Measurements from ENCODE around the gene OSTF1. TPM values are rescaled to one million over a fixed set of nuclear protein-coding genes. Genes with fewer than 3 reads are reported as not detected.

Gene OSTF1
- total and polyA plus RNA-seq, 10 of the 15 experiments (the other 5 are each of a cell fraction or from before 2014, with no cell fraction given), result 36.2 to 82.4 (median 46.9) TPM

DNA sequence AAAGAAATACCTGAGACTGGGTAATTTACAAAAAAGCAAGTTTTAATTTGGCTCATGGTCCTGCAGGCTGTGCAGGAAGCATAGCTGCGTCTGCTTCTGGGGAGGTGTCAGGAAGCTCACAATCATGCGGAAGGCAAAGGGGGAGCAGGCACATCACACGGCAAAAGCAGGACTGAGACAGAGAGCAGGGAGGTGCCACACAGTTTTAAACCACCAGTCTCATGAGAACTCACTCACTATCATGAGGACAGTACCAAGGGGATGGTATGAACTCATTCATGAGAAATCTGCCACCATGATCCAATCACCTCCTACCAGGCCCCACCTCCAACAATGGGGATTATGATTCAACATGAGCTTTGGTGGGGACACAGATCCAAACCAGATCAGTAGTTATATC, 96.2 kb downstream of the OSTF1 start:
- in situ Hi-C loops (cut with MboI), result no loop called here
- no peaks in the 10 kb centered on the region for H4K20me1 ChIP-seq (ENCODE audit: control insufficient read depth, insufficient read depth)
- BruUV-seq (replicated peaks), result no TSS peak
- ChIA-PET RAD21 (ENCODE audit: unreplicated experiment) (interaction anchor here (1.5 kb wide), 1 partner anchor 92 kb away, joined by 4 read pairs; no protein-coding TSS in a partner anchor), POLR2A (no interaction called here), SMC1A (ENCODE audit: uncharacterized antibody, unreplicated experiment) (no interaction called here), CTCF (interaction anchor here (0.6 to 1.9 kb wide), 9 partner anchors 16 to 411 kb away, joined by 3 to 12 read pairs (median 4); no protein-coding TSS in a partner anchor)
- no peaks in the 10 kb centered on the region for H3K4me1 ChIP-seq (ENCODE audit: control insufficient read depth, insufficient read depth, low read length)
- no peaks in the 10 kb centered on the region for H3K9me3 ChIP-seq (replicated peaks; ENCODE audit: control insufficient read depth, insufficient read depth, low read length)
- H3K27me3 ChIP-seq (replicated peaks in 1 of 2; ENCODE audit: control insufficient read depth in 2 of 2, insufficient read depth in 2 of 2, low read length in 1 of 2), result no peaks in the 10 kb centered on the region
- H3K9ac ChIP-seq (ENCODE audit: control insufficient read depth, insufficient read depth, low read length), result no peak overlapping the region
- H3K79me2 ChIP-seq (ENCODE audit: control insufficient read depth, insufficient read depth, low read length), result no peaks in the 10 kb centered on the region
- intact Hi-C loops (cut with micrococcal nuclease; ENCODE audit: unreplicated experiment), result loop anchor here (2.0 kb wide), 1 partner anchor 410 kb away; no protein-coding TSS in a partner anchor
- H3K36me3 ChIP-seq (ENCODE audit: control insufficient read depth in 2 of 2, insufficient read depth in 2 of 2, low read length in 1 of 2), result no peaks in the 10 kb centered on the region
- TF ChIP-seq, protein P1, sequence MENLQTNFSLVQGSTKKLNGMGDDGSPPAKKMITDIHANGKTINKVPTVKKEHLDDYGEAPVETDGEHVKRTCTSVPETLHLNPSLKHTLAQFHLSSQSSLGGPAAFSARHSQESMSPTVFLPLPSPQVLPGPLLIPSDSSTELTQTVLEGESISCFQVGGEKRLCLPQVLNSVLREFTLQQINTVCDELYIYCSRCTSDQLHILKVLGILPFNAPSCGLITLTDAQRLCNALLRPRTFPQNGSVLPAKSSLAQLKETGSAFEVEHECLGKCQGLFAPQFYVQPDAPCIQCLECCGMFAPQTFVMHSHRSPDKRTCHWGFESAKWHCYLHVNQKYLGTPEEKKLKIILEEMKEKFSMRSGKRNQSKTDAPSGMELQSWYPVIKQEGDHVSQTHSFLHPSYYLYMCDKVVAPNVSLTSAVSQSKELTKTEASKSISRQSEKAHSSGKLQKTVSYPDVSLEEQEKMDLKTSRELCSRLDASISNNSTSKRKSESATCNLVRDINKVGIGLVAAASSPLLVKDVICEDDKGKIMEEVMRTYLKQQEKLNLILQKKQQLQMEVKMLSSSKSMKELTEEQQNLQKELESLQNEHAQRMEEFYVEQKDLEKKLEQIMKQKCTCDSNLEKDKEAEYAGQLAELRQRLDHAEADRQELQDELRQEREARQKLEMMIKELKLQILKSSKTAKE (IDR thresholded peaks at IDR 0.05; ENCODE audit: low read depth, poor library complexity, severe bottlenecking), result no peak
- TF ChIP-seq, protein P2, sequence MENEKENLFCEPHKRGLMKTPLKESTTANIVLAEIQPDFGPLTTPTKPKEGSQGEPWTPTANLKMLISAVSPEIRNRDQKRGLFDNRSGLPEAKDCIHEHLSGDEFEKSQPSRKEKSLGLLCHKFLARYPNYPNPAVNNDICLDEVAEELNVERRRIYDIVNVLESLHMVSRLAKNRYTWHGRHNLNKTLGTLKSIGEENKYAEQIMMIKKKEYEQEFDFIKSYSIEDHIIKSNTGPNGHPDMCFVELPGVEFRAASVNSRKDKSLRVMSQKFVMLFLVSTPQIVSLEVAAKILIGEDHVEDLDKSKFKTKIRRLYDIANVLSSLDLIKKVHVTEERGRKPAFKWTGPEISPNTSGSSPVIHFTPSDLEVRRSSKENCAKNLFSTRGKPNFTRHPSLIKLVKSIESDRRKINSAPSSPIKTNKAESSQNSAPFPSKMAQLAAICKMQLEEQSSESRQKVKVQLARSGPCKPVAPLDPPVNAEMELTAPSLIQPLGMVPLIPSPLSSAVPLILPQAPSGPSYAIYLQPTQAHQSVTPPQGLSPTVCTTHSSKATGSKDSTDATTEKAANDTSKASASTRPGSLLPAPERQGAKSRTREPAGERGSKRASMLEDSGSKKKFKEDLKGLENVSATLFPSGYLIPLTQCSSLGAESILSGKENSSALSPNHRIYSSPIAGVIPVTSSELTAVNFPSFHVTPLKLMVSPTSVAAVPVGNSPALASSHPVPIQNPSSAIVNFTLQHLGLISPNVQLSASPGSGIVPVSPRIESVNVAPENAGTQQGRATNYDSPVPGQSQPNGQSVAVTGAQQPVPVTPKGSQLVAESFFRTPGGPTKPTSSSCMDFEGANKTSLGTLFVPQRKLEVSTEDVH (IDR thresholded peaks at IDR 0.05; ENCODE audit: low read depth, partially characterized antibody), result no peak
- TF ChIP-seq SMAD1 (IDR thresholded peaks at IDR 0.05; ENCODE audit: low read depth, partially characterized antibody) (no peak), BMI1 (IDR thresholded peaks at IDR 0.05; ENCODE audit: borderline replicate concordance) (no peak), CHD4 (IDR thresholded peaks at IDR 0.05) (no peak), CREB1 (IDR thresholded peaks at IDR 0.05; ENCODE audit: low read depth) (no peak), TCF7 (IDR thresholded peaks at IDR 0.05; ENCODE audit: borderline replicate concordance) (no peak)
- TF ChIP-seq, protein P3, sequence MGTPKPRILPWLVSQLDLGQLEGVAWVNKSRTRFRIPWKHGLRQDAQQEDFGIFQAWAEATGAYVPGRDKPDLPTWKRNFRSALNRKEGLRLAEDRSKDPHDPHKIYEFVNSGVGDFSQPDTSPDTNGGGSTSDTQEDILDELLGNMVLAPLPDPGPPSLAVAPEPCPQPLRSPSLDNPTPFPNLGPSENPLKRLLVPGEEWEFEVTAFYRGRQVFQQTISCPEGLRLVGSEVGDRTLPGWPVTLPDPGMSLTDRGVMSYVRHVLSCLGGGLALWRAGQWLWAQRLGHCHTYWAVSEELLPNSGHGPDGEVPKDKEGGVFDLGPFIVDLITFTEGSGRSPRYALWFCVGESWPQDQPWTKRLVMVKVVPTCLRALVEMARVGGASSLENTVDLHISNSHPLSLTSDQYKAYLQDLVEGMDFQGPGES (IDR thresholded peaks at IDR 0.05), result no peak
- TF ChIP-seq, protein P4, sequence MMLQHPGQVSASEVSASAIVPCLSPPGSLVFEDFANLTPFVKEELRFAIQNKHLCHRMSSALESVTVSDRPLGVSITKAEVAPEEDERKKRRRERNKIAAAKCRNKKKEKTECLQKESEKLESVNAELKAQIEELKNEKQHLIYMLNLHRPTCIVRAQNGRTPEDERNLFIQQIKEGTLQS (IDR thresholded peaks at IDR 0.05; ENCODE audit: borderline replicate concordance, extremely low read depth, low read depth, low read length), result no peak
- H2AFZ ChIP-seq (ENCODE audit: control insufficient read depth, low read depth, low read length), result no peak overlapping the region
- ATAC-seq, result peak; percentile 14; the same call in 2 of the 3 replicates
- WGBS (ENCODE audit: insufficient coverage, insufficient replicate concordance, low lambda C conversion rate, missing lambda C conversion rate), result 49% methylated on average over 3 of the region's 3 CpGs
- H3K4me2 ChIP-seq (ENCODE audit: control insufficient read depth, insufficient read depth), result no peak overlapping the region
- FAIRE-seq, result no peak
- no peak for DNase-seq (ENCODE audit: low read depth, low spot score)
- H3K4me3 ChIP-seq, result no peak overlapping the region
- H3K27ac ChIP-seq (ENCODE audit: control insufficient read depth, insufficient read depth), result no peak overlapping the region

Data from GM12878 (cell line).